Epithelial cell of esophagus (primary cell): Measurements from ENCODE around the gene CYBC1.

Experiments used
- DNase-seq: peaks from one replicate; pipeline ENCODE4 v3.0.0; 2010; ENCODE audit warnings: low read depth
- H3K4me3 ChIP-seq: 2 replicates; pipeline ENCODE4 v1.5.1; 2011; ENCODE audit warnings: mild to moderate bottlenecking, low read length, control low read depth
- CTCF ChIP-seq: IDR thresholded peaks from 2 replicates; pipeline ENCODE4 v1.5.1; 2011; ENCODE audit warnings: low read depth, mild to moderate bottlenecking, low read length, control low read depth, inconsistent platforms; ENCODE audit not compliant: insufficient read depth; ENCODE audit errors: missing control alignments

CYBC1 gene

GRCh38 chr17:82406131-82406671, 44.4 kb downstream of the CYBC1 start:
- DNase-seq = no peak
- TF ChIP-seq CTCF = no peak
- no peak overlapping the region for H3K4me3 ChIP-seq

- no peak for TF ChIP-seq CTCF
- H3K4me3 ChIP-seq = no peak overlapping the region
- no peak for DNase-seq
Observed at GRCh38 chr17:82405051-82405450, 45.5 kb downstream of the CYBC1 start.

- no peak for DNase-seq
- no peak overlapping the region for H3K4me3 ChIP-seq
- no peak for TF ChIP-seq CTCF
Observed at GRCh38 chr17:82403662-82404660, 46.6 kb downstream of the CYBC1 start.

GRCh38 chr17:82402865-82403264, 47.7 kb downstream of the CYBC1 start:
- no peak for TF ChIP-seq CTCF
- DNase-seq = no peak
- no peak overlapping the region for H3K4me3 ChIP-seq

GRCh38 chr17:82400830-82401229, 49.7 kb downstream of the CYBC1 start:
- no peak overlapping the region for H3K4me3 ChIP-seq
- no peak for TF ChIP-seq CTCF
- no peak for DNase-seq

GRCh38 chr17:82400206-82400605, 50.3 kb downstream of the CYBC1 start:
- TF ChIP-seq CTCF = no peak
- no peak for DNase-seq
- no peak overlapping the region for H3K4me3 ChIP-seq
